ENCODE results near the gene ZNF586.
"Not testable (repeated sequence)": the region's sequence is repeated elsewhere in the genome, so short reads cannot be mapped to it uniquely, and the experiment has no call there.

Gene ZNF586

DNA sequence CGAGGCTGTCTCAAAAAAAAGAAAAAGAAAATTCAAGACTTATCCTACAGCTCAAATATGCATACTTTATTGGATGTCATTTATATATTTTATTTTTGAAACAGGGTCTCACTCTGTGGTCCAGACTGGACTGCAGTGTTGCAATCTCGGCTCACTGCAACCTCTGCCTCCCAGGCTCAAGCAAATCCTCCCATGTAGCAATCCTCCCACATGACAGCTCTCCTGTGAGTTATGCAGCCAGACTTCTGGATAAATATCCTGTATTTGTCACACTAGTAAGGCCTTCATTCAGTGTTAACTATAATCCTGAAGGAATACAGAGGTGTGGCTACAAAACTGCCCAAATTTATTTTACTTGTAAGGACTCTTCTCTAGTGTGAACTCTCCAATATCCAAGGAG, 38.1 kb downstream of the ZNF586 start:
- in situ Hi-C loops (cut with MboI; ENCODE audit: low sequenced_read_pairs, unreplicated experiment), result no loop called here
- DNase-seq (ENCODE audit: low spot score), result no peak
- TF ChIP-seq, protein P1, sequence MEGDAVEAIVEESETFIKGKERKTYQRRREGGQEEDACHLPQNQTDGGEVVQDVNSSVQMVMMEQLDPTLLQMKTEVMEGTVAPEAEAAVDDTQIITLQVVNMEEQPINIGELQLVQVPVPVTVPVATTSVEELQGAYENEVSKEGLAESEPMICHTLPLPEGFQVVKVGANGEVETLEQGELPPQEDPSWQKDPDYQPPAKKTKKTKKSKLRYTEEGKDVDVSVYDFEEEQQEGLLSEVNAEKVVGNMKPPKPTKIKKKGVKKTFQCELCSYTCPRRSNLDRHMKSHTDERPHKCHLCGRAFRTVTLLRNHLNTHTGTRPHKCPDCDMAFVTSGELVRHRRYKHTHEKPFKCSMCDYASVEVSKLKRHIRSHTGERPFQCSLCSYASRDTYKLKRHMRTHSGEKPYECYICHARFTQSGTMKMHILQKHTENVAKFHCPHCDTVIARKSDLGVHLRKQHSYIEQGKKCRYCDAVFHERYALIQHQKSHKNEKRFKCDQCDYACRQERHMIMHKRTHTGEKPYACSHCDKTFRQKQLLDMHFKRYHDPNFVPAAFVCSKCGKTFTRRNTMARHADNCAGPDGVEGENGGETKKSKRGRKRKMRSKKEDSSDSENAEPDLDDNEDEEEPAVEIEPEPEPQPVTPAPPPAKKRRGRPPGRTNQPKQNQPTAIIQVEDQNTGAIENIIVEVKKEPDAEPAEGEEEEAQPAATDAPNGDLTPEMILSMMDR (IDR thresholded peaks at IDR 0.05; ENCODE audit: borderline replicate concordance, control extremely low read depth, extremely low read depth, insufficient read depth, missing control alignments), result no peak

DNA sequence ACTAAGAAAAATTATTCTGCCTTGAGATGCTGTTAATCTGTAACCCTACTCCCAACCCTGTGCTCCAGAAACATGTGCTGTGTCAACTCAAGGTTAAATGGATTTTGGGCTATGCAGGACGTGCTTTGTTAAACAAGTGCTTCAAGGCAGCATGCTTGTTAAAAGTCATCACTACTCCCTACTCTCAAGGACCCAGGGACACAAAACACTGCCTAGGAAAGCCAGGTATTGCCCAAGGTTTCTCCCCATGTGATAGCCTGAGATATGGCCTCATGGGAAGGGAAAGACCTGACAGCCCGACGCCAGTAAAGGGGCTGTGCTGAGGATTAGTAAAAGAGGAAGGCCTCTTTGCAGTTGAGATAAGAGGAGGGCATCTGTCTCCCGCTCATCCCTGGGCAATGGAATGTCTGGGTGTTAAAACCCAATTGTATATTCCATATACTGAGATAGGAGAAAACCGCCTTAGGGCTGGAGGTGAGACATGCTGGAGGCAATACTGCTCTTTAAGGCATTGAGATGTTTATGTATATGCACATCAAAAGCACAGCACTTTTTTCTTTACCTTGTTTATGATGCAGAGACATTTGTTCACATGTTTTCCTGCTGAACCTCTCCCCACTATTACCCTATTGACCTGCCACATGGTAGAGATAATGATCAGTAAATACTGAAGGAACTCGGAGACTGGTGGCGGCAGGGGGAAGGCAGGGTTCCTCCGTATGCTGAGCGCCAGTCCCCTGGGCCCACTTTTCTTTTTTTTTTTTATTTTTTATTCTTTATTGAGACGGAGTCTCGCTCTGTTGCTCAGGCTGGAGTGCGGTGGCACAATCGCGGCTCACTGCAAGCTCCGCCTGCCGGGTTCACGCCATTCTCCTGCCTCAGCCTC, 41.2 kb downstream of the ZNF586 start:
- in situ Hi-C loops (cut with MboI; ENCODE audit: low sequenced_read_pairs, unreplicated experiment); DNase-seq (ENCODE audit: low spot score): not testable (repeated sequence)

DNA sequence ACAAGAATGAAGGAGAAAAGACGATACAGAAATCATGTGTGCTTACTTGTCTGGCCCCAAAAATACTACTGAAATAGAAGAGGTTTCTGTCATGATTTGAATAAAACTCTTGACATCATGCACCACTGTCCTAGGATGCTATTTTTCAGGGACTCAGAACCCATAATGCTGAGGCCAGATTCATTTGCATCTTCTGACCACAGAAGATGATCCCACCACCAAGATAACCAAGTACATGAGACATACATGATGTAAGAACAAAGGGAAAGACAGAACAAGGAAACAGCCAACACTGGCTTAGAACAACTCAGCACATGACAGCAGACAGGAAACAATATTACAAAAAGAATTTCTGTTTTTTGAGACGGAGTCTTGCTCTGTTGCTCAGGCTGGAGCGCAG, 42.8 kb downstream of the ZNF586 start:
- TF ChIP-seq, protein P1 (IDR thresholded peaks at IDR 0.05; ENCODE audit: borderline replicate concordance, control extremely low read depth, extremely low read depth, insufficient read depth, missing control alignments), result no peak
- DNase-seq (ENCODE audit: low spot score), result peak; percentile 55
- in situ Hi-C loops (cut with MboI; ENCODE audit: low sequenced_read_pairs, unreplicated experiment), result no loop called here

DNA sequence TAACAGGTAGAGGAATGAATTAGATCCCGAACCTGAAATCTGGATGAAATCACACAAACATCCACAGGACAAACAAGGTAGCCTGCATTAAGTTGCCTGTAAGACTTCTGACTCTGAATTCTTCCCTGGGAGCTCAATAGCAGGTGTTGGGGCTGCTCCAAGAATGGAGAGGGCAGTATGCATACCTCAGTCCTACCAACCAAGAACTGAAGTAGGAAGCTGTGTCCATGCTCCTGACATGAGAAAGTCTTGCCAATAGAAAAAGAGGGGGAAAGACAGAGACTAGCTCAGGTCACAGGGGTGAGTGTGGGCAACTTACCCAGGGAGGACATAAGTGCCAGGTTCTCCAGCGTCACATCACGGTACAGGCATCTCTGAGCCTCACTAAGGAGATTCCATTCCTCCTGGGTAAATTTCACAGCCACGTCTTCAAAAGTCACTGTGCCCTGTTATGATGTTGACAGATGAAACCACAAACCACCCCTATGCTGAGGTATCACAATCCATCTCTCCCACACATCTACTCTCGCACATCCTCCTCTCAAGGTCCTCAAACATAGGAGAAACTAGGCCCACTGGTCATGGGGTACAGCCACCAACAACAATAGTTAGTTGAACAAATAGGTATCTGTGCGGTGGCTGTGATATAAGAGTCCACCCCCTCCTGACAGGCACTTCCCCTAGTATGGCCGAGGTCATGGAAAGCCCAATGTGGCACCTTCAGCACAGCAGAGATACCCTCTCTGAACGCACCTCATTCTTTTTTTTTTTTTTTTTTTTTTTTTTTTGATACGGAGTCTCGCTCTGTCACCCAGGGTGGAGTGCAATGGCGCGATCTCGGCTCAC, 43.7 kb downstream of the ZNF586 start:
- DNase-seq (ENCODE audit: low spot score); in situ Hi-C loops (cut with MboI; ENCODE audit: low sequenced_read_pairs, unreplicated experiment): not testable (repeated sequence)

DNA sequence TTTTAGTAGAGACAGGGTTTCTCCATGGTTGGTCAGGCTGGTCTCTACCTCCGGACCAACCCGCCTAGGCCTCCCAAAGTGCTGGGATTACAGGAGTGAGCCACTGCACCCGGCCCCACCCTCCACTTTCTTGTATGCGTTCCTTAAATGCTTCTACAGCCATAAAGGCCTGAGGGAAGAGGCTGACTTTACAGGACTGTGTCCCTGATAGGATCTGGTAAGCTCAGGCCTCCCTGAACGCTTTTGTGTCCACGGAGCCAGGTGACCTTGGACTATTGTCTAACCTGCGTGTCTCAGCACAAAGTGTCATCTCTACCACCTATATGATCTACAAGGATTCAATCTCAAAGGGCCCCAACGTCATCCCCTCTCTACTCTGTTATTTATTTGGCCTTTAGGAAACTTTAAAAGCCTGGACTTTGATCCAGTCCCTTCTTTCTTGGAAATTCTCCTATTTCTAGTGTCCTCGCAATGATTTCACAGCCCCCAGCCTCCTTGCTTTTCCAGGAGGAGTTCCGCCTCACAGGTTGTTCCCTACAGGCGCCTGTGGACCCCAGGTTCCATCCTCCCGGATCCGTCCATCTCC, 44.5 kb downstream of the ZNF586 start:
- in situ Hi-C loops (cut with MboI; ENCODE audit: low sequenced_read_pairs, unreplicated experiment), result no loop called here
- no peak for DNase-seq (ENCODE audit: low spot score)

DNA sequence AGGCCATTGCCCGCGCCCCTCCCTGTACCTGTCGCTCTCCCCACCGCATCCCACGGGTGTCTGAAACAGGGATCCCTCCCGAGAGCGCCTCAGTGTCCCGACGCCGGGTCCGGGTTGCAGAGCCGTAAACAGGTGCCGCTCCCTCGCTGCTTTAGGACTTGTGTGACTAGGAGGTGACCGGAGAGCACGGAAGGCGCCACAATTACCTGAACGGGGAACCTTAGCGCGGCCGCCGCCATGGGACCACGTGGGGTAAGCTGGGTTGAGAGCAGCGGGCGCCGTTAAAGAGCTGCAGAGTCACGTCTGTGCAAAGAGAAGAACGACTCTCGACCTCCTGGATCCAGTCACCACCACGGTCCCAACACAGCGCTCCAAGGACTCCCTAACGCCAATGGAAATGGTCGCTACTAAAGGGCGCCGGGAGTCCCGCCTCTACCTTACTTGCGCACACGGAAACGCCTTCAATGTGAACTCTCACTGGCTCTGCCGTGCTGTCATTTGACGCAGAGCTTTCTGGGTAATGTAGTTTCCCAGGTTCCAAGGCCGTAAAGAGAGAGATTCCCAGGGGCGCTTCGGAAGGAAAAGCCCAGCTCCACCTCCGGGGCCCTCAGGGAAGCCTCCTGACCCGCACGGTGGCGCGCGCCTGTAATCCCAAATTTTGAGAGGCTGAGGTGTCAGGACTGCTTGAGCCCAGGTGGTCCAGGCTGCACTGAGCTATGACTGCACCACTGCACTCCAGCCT, 45.2 kb downstream of the ZNF586 start, which contains the start of gene ZNF552:
Gene ZNF552 (minus strand): TSS at position 409 of the 742 bp plus-strand sequence. CDS start 170 bp downstream, at position 239.
- in situ Hi-C loops (cut with MboI; ENCODE audit: low sequenced_read_pairs, unreplicated experiment), result no loop called here
- TF ChIP-seq, protein P1 (IDR thresholded peaks at IDR 0.05; ENCODE audit: borderline replicate concordance, control extremely low read depth, extremely low read depth, insufficient read depth, missing control alignments), result no peak
- DNase-seq (ENCODE audit: low spot score), result peak; percentile 86

More for the DNA sequence above, 44.5 kb downstream of the ZNF586 start:
- TF ChIP-seq, protein P1 (IDR thresholded peaks at IDR 0.05; ENCODE audit: borderline replicate concordance, control extremely low read depth, extremely low read depth, insufficient read depth, missing control alignments), result no peak

Data from GM13976 (cell line).